Mucosa of descending colon (tissue), 3 donors: Measurements from ENCODE around the gene PCK1. TPM values are rescaled to one million over a fixed set of nuclear protein-coding genes. Genes with fewer than 3 reads are reported as not detected.
A peak's percentile ranks its signal among the peaks of the same experiment; 100 is the strongest.

Experiments used
- ATAC-seq: fragments of 200-7000 bp; cut with Tn5 transposase; one replicate; pipeline ENCODE4 v1.9.1; 2020; ENCODE audit warnings: mild to moderate bottlenecking, moderate library complexity
- DNase-seq, 3 donors: peaks; one replicate each; pipeline ENCODE4 v3.0.0-alpha.2; 2020
- H3K36me3 ChIP-seq: fragments of 200-600 bp; one replicate; pipeline ENCODE4 v1.8.0; 2021; ENCODE audit warnings: low read depth, mild to moderate bottlenecking
- H3K4me1 ChIP-seq: fragments of 200-600 bp; one replicate; pipeline ENCODE4 v1.8.0; 2021; ENCODE audit warnings: low read depth, mild to moderate bottlenecking
- H3K4me3 ChIP-seq: fragments of 200-600 bp; one replicate; pipeline ENCODE4 v1.8.0; 2021; ENCODE audit warnings: mild to moderate bottlenecking
- H3K9me3 ChIP-seq: fragments of 200-600 bp; one replicate; pipeline ENCODE4 v1.8.0; 2021; ENCODE audit warnings: mild to moderate bottlenecking
- intact Hi-C, 2 donors: fragments of 100-400 bp; cut with DNase I in 1 of 2; cut with micrococcal nuclease in 1 of 2; formaldehyde crosslinking; loops; one replicate each; pipeline versions ENCODE4 v1.11.0 to v1.11.1; 2022; cut with DNase I, micrococcal nuclease
- total RNA-seq, 3 donors: library from RNA; stranded (reverse); fragmentation: NEBNext Ultra II Directional in 2 of 3; extraction: Animal tissue kit (Norgen Biotek cat#: 25700) in 2 of 3; gene quantifications; one replicate each; pipeline versions ENCODE4 v1.2.1 to v1.2.4, GENCODE V29; 2021 to 2023
- TF ChIP-seq, protein P1 (sequence below): fragments of 200-600 bp; IDR thresholded peaks from one replicate; pipeline ENCODE4 v1.8.0; 2022; ENCODE audit warnings: antibody characterized with exemption, mild to moderate bottlenecking
- donor health status: DM: no; HTN: no; CAD: no; lungs with moderate emphysema.
- donor health status: DM: no; HTN: no; CAD: no.
- donor health status: DM: no; HTN: yes; CAD: no.

Gene PCK1
- total RNA-seq, 3 donors from 2014 or later, result 134 to 467 (median 136) TPM

DNA sequence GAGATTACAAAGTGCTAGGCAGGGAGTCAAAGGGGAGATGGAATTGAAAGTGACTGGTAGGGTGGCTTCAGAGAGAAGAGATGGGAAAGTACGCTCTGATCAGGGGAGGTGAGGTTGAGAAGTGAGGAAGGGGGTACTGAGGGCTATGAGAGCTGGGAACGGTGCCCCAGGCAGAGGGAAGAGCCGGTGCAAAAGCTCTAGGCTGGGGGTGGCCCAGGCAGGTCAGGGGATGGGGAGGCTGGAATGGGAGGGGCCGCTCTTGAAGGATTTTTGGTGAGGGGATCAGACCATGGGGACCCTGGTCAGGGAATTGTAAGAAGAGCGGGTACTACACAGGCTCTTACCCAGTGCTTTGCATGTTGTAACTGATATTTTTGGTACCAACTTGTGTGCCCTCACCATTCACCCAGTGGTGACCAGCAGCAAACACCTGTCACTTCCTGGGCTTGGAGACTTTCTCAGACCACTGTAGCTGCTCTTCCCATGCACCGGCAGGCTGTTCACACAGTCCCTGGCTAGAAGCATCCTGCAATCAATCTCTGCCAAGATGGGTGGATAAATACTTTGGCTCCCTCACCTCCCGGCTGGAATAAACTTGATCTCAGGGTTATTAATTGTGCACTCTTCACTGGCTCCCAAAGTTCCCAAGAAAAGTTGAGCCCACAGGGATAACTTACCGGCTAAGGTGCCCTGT, 24.0 kb downstream of the PCK1 start:
- intact Hi-C loops, result loop anchor here in 1 of 2 donors (10.0 kb wide), 1 partner anchor 200 kb away; no protein-coding TSS in a partner anchor

DNA sequence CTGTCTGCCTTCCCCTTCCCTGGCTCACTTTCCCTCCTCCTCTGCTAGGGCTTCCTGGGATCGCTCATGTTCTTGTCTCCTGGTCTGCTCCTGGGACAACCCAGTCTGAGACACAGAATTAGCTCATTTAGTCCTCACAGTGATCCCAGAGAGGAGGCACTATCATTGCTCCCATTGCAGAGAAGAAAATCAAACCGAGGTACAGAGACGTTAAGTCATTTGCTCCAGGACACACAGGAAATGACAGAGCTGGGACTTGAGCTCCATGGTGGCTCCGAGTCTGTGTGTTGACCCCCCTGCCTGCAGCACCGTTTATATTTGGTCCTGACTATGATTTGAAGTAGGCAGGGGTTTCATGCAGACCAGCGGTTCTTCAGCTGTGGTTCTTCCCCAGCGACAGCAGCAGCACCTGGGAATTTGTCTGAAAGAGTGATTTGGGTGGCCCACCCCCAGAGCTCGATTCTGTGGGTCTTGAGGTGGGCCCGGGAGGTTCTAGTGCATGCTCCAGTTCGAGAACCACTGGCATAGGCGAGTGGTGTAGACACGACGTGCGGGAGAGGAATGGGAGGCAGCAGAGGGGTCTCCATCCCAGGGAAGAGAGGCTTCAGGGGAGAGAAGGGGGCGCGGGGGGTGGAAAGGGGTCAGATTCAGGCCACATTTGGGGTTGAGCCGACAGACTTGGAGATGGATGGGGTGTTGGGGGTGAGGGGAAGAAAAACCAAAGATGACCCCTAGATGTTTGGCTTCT, 24.7 kb downstream of the PCK1 start:
- intact Hi-C loops, result loop anchor here in 1 of 2 donors (10.0 kb wide), 1 partner anchor 201 kb away; no protein-coding TSS in a partner anchor

More for the DNA sequence above, 24.0 kb downstream of the PCK1 start:
- H3K9me3 ChIP-seq, result no peaks in the 10 kb centered on the region
- DNase-seq, result peak in 2 of 3 donors; percentile 11 to 18
- no peak overlapping the region for H3K4me3 ChIP-seq
- peaks cover 24% of the 10 kb centered on the region for H3K4me1 ChIP-seq
- ATAC-seq, result no peak
- H3K36me3 ChIP-seq, result no peaks in the 10 kb centered on the region
- TF ChIP-seq, protein P1, sequence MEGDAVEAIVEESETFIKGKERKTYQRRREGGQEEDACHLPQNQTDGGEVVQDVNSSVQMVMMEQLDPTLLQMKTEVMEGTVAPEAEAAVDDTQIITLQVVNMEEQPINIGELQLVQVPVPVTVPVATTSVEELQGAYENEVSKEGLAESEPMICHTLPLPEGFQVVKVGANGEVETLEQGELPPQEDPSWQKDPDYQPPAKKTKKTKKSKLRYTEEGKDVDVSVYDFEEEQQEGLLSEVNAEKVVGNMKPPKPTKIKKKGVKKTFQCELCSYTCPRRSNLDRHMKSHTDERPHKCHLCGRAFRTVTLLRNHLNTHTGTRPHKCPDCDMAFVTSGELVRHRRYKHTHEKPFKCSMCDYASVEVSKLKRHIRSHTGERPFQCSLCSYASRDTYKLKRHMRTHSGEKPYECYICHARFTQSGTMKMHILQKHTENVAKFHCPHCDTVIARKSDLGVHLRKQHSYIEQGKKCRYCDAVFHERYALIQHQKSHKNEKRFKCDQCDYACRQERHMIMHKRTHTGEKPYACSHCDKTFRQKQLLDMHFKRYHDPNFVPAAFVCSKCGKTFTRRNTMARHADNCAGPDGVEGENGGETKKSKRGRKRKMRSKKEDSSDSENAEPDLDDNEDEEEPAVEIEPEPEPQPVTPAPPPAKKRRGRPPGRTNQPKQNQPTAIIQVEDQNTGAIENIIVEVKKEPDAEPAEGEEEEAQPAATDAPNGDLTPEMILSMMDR, result no peak

DNA sequence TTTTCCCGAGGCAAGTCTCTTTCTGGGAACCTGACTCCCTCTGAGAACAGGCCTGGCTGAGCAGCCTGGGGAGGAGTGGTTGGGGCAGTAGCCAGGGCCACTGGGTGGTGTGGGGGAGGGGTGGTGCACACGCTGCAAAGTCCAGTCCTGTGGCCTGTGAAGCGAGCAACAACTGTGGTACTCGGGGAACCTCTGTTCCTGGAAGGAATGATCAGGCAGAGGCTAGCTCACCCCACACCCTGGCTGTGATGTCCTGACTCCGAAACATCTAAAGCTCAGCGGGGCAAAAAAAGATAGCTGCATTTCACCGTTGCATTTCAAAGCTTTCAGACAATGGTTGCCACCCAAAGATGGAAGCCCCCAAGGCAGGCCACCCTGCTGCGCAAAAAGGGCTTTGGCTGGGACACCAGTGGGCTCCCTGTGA, 25.5 kb downstream of the PCK1 start:
- Histone ChIP-seq H3K4me1 (peaks cover 15% of the 10 kb centered on the region), H3K4me3 (no peak overlapping the region), H3K9me3 (no peaks in the 10 kb centered on the region), H3K36me3 (no peaks in the 10 kb centered on the region)
- intact Hi-C loops, result loop anchor here in 1 of 2 donors (10.0 kb wide), 1 partner anchor 202 kb away; no protein-coding TSS in a partner anchor
- DNase-seq, result peak; percentile 75 to 87 (median 87)
- TF ChIP-seq, protein P1, result no peak
- peak; percentile 70 for ATAC-seq

More for the DNA sequence above, 24.7 kb downstream of the PCK1 start:
- DNase-seq (peak in 2 of 3 donors; percentile 33 to 41), ATAC-seq (no peak)
- Histone ChIP-seq H3K4me1 (peaks cover 23% of the 10 kb centered on the region), H3K4me3 (no peak overlapping the region), H3K9me3 (no peaks in the 10 kb centered on the region), H3K36me3 (no peaks in the 10 kb centered on the region)
- TF ChIP-seq, protein P1, result no peak

DNA sequence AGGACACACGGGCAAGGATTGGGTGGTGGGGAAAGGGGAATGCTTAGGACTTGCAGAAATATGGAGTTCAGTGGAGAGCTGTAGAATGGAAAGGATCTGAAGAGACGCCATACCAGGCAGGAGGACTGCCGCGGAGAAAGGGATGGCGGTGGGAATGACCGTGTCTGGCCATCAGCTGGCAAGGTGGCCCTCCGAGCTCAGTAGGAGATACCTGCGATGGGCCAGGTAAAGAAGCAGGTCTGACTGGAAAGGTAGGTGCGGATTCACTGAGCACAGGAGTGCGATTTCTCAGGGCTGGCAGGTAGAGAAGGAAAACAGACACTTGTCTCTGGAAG, 26.0 kb downstream of the PCK1 start:
- intact Hi-C loops, result loop anchor here in 1 of 2 donors (10.0 kb wide), 1 partner anchor 202 kb away; no protein-coding TSS in a partner anchor
- TF ChIP-seq, protein P1, result no peak
- no peak for ATAC-seq

DNA sequence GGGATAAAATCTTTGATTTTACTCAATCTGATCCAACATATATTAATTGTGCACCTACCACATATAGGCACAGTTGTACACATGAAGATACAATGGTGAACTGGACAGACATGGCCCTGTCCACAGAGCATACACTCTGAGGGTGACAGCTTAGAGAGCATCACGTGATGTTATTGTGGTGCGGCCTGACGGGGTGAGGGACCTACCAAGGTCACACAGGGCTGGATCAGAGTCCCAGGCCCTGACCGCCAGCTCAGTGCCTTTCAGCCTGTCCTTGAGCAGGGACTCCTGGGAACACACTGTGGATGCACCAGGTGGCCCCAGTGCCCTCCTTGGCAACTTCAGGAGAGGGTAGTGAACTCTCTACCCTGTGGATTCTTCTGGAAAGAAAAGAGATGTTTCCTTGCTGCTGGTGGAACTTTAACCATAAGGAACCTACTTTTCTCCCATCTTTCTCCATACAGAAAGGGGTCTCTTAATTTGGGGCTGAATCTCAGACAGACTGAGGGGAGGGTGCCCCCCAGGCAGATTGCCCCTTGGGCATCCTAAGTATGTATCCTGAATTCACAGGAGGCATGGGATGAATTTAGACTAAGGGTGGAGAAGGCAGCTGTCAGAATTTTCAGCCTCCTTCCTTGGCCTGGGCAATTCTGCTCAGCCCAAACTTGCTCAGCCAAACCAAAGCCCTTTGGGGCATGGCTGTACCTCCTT, 26.5 kb downstream of the PCK1 start:
- no peak for ATAC-seq
- intact Hi-C loops, result loop anchor here in 1 of 2 donors (10.0 kb wide), 1 partner anchor 203 kb away; no protein-coding TSS in a partner anchor
- DNase-seq, result peak in 2 of 3 donors; percentile 29 to 31
- Histone ChIP-seq H3K4me1 (peaks cover 13% of the 10 kb centered on the region), H3K4me3 (no peak overlapping the region), H3K36me3 (no peaks in the 10 kb centered on the region), H3K9me3 (no peaks in the 10 kb centered on the region)
- TF ChIP-seq, protein P1, result no peak

More for the DNA sequence above, 26.0 kb downstream of the PCK1 start:
- peak in 1 of 3 donors; percentile 31 for DNase-seq
- Histone ChIP-seq H3K4me1 (peaks cover 13% of the 10 kb centered on the region), H3K4me3 (no peak overlapping the region), H3K9me3 (no peaks in the 10 kb centered on the region), H3K36me3 (no peaks in the 10 kb centered on the region)
